ENCODE data around the gene CD99. TPM values are rescaled to one million over a fixed set of nuclear protein-coding genes. Genes with fewer than 3 reads are reported as not detected.

CD99 gene
- polyA plus RNA-seq, 3 donors: 159 to 217 (median 184) TPM

DNA sequence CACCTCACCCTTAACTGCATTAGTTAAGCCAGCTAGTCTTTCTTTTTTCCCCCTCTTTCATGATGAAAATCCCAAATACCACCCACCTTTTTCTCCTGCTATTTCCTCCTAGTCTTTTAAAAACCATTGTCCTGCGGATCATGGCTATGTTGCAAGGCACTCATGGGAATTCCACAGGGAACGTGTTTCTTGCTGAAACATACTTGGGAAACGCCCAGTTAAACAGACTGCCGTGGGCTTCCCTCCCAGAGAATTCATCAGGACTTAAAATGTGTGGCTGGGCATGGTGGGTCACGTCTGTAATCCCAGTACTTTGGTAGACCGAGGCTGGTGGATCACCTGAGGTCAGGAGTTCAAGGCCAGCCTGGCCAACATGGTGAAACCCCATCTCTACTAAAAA, 92.9 kb downstream of the CD99 start:
- H3K9me3 Mint-ChIP-seq: no peaks in the 10 kb centered on the region
- Histone ChIP-seq H3K4me2 (replicated peaks; ENCODE audit: extremely low read depth, low read length, poor library complexity, severe bottlenecking) (no peak overlapping the region), H3K4me3 (replicated peaks in 1 of 3; ENCODE audit: low read depth in 2 of 3, low read length in 3 of 3) (no peak overlapping the region), H3K27me3 (ENCODE audit: control insufficient read depth in 2 of 2, insufficient read depth in 2 of 2, low read length in 2 of 2) (no peaks in the 10 kb centered on the region), H3K79me2 (ENCODE audit: insufficient read depth, low read length) (no peaks in the 10 kb centered on the region), H3K27ac (ENCODE audit: low read depth in 1 of 2, low read length in 2 of 2) (no peak overlapping the region), H3K9ac (ENCODE audit: insufficient read depth, low read length, poor library complexity, severe bottlenecking) (no peak overlapping the region), H4K20me1 (ENCODE audit: insufficient read depth, low read length) (no peaks in the 10 kb centered on the region), H3K4me1 (ENCODE audit: control insufficient read depth in 1 of 2, insufficient read depth in 2 of 2, low read length in 2 of 2) (no peaks in the 10 kb centered on the region), H3K9me3 (replicated peaks in 1 of 2; ENCODE audit: control insufficient read depth in 1 of 2, insufficient read depth in 1 of 2, low read length in 2 of 2) (no peaks in the 10 kb centered on the region), H2AFZ (ENCODE audit: insufficient read depth, low read depth, low read length, poor library complexity, severe bottlenecking) (no peak overlapping the region), H3K36me3 (replicated peaks in 1 of 2; ENCODE audit: control insufficient read depth in 1 of 2, insufficient read depth in 2 of 2, low read length in 2 of 2) (no peaks in the 10 kb centered on the region)
- no peaks in the 10 kb centered on the region for H3K36me3 Mint-ChIP-seq
- H3K27me3 Mint-ChIP-seq (ENCODE audit: low read depth in 3 of 3): peaks cover 1 to 8% (median 3%) of the 10 kb centered on the region in 3 donors
- H3K4me3 Mint-ChIP-seq: no peak overlapping the region
- no CpG with 5 or more reads among the region's 6 CpGs for WGBS (ENCODE audit: insufficient coverage)
- DNase-seq: no peak
- intact Hi-C loops (cut with micrococcal nuclease): no loop called here
- TF ChIP-seq, protein P1, sequence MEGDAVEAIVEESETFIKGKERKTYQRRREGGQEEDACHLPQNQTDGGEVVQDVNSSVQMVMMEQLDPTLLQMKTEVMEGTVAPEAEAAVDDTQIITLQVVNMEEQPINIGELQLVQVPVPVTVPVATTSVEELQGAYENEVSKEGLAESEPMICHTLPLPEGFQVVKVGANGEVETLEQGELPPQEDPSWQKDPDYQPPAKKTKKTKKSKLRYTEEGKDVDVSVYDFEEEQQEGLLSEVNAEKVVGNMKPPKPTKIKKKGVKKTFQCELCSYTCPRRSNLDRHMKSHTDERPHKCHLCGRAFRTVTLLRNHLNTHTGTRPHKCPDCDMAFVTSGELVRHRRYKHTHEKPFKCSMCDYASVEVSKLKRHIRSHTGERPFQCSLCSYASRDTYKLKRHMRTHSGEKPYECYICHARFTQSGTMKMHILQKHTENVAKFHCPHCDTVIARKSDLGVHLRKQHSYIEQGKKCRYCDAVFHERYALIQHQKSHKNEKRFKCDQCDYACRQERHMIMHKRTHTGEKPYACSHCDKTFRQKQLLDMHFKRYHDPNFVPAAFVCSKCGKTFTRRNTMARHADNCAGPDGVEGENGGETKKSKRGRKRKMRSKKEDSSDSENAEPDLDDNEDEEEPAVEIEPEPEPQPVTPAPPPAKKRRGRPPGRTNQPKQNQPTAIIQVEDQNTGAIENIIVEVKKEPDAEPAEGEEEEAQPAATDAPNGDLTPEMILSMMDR (IDR thresholded peaks at IDR 0.05): no peak
- H3K4me1 Mint-ChIP-seq: peaks cover 3% of the 10 kb centered on the region
- no peak overlapping the region for H3K27ac Mint-ChIP-seq

DNA sequence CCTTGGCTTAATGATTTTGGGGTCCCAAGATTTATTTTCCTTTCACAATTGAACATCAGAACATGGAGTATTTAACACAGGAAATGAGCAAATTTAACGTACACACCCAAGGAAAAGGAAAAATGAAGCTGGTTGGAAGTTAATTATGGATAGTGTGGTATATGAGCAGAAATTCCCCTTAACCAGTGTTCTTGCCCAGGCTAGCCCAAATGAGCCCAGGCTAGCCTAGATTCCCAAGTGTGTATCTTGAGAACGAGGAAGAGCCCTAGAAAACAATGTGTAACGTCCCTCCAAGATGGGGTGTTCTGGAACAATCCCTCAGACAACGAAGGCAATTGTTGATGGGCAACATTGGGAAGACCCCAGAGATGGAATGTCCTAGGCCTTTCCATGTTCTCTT, 94.4 kb downstream of the CD99 start:
- no peaks in the 10 kb centered on the region for H3K36me3 ChIP-seq (replicated peaks in 1 of 2; ENCODE audit: control insufficient read depth in 1 of 2, insufficient read depth in 2 of 2, low read length in 2 of 2)
- no peak overlapping the region for H3K4me2 ChIP-seq (replicated peaks; ENCODE audit: extremely low read depth, low read length, poor library complexity, severe bottlenecking)
- TF ChIP-seq, protein P1 (IDR thresholded peaks at IDR 0.05): no peak
- no peak overlapping the region for H3K27ac Mint-ChIP-seq
- no peaks in the 10 kb centered on the region for H3K4me1 ChIP-seq (ENCODE audit: control insufficient read depth in 1 of 2, insufficient read depth in 2 of 2, low read length in 2 of 2)
- peaks cover 3% of the 10 kb centered on the region for H3K4me1 Mint-ChIP-seq
- H3K27me3 Mint-ChIP-seq (ENCODE audit: low read depth in 3 of 3): peaks cover under 1 to 8% (median 1%) of the 10 kb centered on the region in 3 donors
- no peak overlapping the region for H3K4me3 Mint-ChIP-seq
- H3K4me3 ChIP-seq (replicated peaks in 1 of 3; ENCODE audit: low read depth in 2 of 3, low read length in 3 of 3): no peak overlapping the region
- WGBS (ENCODE audit: insufficient coverage): no CpG with 5 or more reads among the region's 4 CpGs
- H3K9me3 ChIP-seq (replicated peaks in 1 of 2; ENCODE audit: control insufficient read depth in 1 of 2, insufficient read depth in 1 of 2, low read length in 2 of 2): no peaks in the 10 kb centered on the region
- H3K36me3 Mint-ChIP-seq: no peaks in the 10 kb centered on the region
- no peaks in the 10 kb centered on the region for H3K9me3 Mint-ChIP-seq
- DNase-seq: no peak
- no peak overlapping the region for H3K9ac ChIP-seq (ENCODE audit: insufficient read depth, low read length, poor library complexity, severe bottlenecking)
- no peaks in the 10 kb centered on the region for H4K20me1 ChIP-seq (ENCODE audit: insufficient read depth, low read length)
- no peak overlapping the region for H3K27ac ChIP-seq (ENCODE audit: low read depth in 1 of 2, low read length in 2 of 2)
- H2AFZ ChIP-seq (ENCODE audit: insufficient read depth, low read depth, low read length, poor library complexity, severe bottlenecking): no peak overlapping the region
- intact Hi-C loops (cut with micrococcal nuclease): no loop called here
- no peaks in the 10 kb centered on the region for H3K79me2 ChIP-seq (ENCODE audit: insufficient read depth, low read length)
- H3K27me3 ChIP-seq (ENCODE audit: control insufficient read depth in 2 of 2, insufficient read depth in 2 of 2, low read length in 2 of 2): no peaks in the 10 kb centered on the region

All from CD14-positive monocyte (primary cell).